ENCODE results near the gene KNCN.

Gene KNCN

DNA sequence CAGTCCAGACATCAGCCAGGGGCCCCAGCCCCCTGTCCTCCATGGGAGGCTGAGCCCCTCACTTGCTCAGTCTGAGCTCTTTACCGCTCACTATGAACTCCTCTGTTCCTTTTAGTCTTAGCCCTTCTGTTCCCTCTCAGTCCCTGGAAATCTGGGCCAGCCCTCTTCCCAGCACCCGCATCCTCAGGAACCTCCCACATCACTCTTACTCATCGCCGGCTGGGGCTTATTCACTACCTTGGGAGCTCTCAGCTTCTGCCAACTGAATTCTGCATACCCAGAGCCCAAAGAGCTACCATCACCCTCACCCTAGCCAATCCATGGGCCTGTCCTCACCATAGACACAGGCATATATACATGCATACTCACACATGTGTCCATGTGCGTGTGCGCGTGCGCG is 11.5 kb downstream of the KNCN start:
- DNase-seq = no peak

DNA sequence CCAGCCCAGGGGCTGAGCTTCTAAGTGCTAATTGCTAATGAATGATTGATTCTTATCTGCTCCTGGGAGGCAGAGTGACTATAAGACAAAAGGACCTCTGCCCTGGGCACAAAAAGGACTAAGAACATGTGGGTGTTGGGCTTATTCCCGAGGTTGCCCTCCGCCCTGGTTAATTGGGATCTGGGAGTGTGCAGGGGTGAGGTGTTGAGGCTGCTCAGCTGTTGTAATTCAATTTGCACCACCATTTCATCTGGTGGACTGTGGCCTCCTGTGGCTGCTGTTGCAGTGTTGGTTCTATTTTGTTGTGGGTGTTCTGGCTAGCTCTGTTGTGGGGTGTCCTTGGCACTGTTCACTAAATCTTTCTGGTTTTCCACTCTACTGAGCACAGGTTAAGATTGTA is 13.3 kb downstream of the KNCN start:
- DNase-seq = no peak

DNA sequence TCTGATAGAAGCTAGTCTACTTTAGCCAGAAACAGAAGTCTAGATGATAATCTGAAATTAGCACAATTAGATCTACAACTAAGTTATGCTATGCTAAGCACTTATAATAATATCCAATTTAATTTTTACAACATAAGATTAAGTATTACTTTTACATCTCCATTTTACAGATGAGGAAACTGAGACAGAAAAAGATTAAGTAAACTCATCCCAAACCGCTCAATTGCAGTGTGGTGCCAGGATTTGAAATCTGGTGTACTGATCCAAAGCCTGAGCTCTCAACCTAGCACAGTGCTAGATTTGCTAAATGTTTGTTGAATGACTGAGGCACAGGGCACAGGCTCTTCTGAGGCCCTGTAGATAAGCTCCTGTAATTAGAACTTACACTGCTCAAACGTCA is 13.8 kb downstream of the KNCN start:
- no peak for DNase-seq

DNA sequence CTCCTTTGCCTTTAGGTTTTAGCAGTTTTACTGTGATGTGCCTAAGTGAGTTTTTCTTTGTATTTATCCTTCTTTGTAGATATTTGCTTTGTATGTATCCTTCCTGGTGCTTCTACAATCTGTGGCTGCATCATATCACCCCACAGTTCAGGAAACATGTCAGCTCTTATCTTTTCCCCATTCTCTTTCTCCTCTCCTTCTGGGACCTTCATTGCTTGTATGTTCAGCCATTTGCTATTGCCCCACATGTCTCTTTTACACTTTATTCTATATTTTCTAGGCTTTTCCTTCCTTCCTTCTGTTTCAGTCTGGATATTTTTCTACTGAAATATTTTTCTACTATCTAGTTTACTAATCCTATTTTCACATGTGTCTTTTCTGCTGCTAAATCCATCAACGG is 14.9 kb downstream of the KNCN start:
- no peak for DNase-seq

DNA sequence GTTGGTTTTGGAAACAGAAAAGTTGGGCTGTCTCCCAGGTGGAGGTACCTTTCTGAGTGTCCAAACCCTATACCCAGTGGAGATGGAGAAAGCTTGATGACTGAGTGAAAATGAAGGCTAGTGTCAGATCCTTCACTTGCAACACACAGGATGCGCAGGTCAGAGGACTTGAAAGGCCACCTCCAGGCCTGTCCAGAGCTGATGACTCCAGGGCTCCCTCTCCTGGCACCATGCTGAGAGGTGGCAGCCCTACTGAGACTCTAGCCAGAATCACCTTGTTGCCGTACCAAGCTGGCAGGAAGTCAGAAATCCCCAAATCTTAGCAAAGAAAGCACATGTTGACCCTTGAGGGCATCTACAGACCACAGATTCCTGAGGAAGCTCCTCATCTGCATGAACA is 16.4 kb downstream of the KNCN start:
- peak; percentile 69 for DNase-seq

DNA sequence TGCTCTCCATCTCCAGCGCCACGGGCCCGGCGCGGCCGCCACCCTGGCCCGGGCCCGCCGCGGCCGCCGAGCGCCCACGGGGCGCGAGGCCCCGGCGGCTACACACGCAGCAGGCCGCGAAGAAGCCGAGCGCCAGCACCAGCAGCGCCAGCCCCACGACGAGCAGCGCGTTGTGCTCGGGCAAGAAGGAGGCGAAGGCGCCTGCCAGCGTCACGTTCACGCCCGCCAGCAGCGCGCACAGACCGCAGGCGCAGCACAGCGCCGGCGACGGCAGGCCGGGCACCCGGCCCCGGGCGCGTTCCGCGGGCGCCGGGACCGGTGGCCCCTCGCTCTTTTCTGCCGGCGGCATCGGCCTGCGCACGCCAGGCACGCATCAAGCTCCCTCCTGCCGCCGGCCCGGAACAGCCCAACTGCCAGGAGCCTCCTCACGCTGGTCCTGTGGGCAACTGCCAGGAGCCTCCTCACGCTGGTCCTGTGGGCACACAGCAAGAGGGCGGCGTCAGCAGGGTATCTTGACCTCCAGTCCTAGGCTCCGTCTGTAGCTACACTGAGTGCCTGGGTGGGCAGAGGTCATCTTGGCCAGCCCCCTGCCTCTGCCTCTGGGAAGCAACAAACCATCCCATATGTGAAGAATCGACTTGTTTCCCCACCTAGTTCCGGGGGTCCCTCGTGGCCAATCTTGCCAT is 18.1 kb downstream of the KNCN start:
- peak; percentile 48 for DNase-seq

DNA sequence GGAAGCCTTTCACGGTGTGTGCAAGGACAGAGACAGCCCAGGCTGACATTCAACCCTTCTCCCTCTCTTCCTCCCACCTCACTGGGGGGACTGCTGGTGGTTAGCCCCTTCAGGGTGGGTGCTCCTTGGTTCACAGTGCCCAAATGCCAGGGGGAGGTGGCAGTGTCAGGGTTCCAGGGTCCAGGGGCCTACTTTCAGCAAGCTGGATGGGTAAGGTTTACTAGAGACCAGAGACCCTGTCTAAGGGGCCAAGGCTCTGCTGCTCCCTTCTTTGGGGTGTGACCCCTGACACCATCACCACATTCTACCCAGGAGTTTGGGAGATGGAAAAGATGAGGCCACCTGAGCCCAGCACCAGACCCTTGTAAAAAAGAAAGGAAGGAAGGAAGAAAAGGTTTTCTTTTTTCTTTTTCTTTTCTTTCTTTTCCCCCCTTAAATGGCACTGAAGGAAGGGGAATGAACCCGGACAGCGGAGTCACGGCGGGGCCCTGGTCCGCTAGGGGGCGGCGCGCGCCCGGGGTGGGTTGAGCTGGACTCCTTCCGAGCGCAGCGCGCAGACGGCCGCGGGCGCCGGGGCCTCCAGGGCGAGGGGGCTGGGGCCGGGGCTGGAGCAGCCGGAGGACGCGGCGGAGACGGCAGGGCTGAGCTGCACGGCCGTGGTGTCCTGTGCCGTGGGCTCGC is 18.8 kb downstream of the KNCN start:
- DNase-seq = peak; percentile 74

DNA sequence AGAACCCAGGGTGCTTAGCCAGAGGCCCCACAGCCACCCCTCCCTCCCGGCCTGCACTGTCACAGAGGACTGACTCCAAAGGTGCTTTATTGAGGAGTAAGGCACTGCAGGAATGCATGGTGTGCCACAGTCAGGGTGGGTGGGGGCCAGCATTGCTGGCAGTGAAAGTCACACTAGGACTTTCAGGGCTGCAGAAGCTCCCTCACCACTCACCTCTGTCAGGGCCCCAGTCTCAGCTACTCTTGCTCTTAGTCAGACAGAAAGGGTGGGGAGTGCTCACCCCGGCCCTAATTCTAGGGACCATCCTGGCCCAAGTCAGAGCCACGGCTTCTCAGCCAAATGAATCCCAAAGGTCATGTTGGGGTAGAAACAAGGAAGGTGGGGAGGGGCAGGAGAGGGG is 19.4 kb downstream of the KNCN start:
- DNase-seq = no peak

DNA sequence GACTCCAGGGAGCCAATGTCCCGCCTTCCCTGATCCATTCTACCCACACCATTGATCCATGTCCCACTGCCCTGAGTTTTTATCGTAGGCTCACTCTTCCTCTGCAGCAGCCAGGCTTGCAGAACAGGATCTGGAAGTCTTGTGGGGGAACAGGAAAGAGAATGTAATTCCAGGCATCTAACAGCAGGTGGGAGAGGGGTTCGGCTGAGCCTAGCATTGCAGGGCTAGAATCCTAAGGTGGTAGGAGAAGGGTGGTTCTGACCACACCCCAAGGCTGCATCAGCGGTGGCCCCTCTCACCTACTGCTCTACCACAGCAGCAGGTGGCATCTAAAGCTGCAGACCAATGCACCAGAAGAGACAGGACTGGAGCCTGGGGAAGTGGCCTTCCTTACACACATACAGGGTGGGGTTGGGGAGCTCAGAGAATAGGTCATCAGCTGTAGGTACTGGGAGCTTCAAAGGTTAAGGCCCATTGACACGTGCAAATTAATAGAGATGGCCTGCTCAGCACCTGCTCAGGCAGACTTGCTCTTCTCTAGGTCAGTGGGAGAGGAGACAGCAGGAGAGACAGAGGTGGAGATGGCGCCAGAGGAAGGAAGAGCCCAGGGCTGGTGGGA is 20.5 kb downstream of the KNCN start:
- DNase-seq = no peak

DNA sequence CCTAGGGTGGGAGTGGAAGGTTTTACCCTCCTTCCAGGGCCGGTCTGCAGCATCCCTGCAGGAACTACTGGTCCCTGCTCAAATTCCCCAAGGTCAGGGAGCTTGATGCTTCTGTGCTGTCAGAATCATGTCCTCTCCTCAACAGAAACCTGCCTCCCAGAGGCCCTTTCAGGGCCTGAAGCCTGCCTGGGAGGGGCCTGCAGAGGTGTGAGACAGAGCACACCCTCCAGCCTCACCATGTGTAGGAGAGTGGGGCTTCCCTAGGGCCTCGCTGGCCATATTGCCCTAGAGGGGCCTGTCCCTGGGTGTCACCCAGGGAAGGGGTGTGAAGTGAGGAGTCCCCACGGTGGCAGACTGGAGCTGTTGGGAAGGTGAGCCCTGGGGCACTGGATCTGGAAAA is 21.1 kb downstream of the KNCN start:
- DNase-seq = no peak

DNA sequence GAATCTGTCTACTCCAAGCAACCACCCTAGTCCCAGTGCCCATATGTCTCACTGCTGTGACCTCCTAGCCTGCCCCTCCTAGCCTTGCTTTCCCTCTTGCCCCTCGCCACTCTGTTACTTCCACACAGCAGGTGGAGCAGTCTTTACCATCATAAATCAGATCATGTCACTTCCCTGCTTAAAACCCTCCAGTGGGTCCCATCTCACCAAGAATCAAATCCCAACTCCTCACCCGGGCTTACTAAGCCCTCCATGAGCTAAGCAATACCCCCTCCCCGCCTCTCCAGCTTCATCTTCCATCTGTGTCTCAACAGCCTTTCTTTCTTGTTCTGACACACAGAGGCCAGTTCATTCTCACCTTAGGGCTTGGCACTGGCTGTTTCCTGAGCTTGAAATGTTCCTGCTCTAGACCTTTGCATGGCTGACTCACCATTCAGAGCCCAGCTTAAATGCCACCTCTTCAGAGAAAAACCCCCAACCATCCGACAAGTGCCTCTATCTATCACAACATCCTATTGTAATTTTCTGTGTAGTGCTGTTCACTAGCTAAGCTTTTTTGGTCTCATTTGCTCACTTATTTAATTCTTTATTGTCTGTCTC is 22.3 kb downstream of the KNCN start:
- DNase-seq = no peak

DNA sequence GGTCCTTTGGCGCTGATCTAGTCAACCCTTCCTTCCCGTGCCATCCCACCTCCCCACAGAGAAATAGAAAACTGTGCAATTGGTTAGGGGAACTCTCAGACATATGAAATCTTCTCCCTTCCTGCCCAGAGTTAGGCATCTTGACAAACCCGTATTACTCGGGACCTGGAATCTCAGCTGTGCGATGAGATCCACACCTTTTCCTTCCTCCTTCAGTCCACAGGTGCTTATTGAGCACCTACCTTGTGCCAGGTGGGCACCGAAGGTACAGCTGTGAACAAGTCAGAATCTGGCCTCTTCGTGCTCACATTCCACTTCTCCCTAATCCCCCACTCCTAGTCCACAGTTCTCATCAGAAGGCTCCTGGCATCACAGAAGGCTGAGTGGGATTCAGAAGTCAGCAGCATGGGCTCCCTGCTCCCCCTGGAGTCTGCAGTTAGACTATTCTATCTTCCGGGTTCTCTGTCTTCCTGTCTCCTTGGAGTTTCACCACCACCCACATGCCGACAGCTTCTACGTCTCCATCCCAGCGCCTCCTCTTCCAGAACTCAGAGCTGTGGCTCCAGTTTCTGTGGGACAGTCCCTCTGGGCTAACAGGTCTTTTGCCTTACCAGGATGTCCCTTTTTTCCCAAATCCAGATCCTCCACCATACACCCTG is 23.0 kb downstream of the KNCN start:
- peak; percentile 40 for DNase-seq

DNA sequence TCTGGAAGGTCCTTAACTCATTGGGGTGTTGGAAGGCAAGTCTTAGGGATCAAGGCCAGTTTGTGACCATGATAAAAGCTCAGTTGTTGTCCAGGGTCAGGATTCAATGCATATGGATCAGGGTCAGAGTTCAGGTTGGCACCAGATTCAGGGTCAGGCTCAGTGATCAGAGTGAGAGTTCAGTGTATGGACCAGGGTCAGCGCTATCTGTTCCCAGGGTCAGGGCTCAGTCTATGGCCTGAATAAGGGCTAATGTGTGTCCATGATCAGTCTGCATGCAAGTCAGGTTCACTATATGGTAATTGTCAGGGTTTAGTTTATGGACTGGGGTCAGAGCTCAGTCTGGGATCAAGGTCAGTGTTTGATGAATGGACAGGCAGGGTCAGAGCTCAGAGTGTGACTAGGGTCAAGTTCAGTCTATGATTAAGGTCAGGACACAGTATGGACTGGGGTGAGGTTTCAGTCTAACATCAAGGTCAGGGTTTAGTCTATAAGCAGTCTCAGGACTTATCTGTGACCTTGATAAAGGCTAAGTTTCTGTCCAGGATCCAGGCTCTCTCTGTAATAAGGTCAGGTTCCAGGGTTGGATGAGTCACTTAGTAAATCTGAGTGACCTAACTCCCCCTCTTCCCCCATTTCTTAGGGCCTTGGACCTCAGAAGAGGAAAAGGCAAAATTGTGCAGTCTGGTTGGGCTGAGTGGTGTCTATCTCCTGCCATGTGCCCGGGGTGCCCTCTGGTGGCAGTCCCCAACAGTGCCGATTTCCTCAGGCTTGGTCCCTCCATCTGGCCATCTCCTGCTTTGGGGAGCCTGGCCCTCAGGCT is 23.8 kb downstream of the KNCN start:
- peak; percentile 89 for DNase-seq

DNA sequence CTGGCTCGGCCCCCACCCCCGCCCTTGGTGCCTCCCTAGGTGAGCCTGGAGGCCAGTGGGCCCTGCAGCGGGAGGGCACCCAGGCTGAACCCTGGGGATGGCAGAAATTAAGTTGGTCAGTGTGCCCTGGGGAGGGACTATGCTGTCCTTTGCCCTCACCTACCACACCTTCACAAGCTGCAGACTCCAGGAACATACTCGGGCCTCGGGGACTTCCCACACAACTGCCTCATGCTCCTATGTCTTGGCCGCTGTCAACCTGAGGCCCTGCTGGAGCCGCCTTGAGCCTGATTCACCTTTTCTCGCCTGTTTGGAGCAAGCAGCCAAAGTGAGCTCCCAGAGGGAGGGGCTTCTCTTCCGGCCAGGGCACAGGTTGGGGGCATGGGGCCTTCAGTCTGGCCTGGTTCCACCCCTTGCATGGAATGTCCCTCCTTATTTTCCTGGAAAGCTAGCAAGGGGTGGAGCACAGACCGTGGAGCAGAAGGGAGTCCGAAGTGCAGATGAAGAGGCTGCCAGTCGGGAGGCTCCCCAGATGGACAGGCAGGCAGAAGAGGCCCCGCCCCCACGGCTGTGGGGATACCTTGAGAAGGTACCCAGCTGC is 24.7 kb downstream of the KNCN start:
- DNase-seq = no peak

DNA sequence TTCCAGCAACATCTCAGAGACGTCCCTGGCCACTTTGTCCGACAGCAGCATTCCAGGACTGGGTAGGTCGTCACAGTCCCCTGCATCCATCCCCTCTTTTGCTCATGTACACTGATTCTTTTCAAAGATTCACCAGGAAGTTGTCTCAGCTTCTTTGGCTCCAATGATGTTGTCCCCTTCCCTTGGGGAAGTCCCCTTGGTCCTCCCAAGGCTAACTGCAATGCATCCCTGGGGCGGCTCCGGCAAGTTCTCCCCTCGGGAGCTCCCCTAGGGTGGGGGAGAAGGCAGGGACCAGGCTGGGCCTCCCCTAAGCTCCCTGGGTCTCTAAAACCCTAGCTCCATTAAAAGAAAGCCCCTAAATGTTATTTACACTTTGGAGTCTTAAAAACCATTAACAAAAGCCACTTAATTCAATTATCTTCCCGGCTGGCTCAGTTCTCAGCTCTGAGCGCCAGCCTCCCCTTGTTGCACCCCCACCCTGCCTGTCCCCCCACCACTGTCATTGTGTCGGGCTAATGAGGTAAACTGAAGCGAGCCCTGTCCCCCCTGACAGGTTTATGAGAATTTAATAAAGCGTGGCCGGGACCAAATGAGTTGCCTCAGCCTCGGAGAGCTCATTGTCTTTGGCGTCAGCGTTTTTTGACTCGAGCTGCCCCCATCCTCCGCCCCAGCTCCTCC is 25.3 kb downstream of the KNCN start:
- DNase-seq = no peak

DNA sequence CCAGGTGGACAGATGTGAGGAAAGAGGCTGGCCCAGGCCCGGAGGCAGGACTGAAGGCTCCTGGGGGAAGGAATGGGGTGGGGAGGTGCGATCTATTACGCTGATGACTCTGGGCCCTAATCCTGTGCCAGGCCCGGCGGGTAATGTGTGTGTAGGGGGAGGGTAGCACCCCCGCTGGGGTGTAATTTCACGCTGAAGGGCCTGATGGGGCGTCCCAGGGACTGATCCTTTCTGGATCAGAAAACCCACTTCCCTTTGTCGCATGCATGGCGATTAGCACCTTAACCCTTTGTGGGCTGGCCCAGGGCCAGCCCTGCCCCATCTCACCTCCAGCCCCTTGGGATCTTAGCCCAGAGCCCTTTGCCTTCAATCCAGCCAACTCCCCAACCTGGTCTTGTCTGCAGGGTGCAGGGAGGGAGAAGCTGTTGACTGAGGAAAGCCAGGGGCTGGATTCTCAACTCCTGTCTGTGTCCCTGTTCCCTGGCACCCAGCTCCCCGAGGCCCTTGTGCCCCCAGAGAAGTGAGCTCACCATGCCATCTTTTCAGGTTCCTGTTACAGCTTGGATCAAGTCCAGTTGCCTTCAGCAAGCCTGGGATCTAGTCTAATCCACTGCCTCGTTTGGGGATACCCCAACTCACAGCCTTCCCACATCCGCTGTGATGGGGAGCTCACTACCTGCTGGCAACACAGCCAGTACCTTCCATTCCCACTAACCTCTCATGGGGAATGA is 26.0 kb downstream of the KNCN start:
- DNase-seq = peak; percentile 27

DNA sequence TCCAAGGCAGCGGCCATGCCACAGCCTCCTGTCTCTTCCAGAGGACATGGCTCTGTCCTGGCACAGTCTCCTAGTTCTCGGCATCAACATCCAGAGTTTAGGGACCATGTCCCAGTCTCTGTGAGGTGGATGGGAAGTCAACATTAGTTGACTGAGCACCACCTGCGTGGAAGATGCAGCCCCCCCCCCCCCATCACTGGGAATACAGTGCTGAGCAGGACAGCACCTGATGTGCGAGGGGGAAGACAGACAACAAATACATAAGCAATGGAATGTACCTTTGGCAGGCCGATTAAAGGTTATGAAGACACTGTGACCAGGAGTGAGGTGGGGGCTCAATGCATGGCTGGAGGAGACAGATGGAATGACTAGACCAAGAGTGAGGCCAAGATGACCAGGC is 26.6 kb downstream of the KNCN start:
- no peak for DNase-seq

DNA sequence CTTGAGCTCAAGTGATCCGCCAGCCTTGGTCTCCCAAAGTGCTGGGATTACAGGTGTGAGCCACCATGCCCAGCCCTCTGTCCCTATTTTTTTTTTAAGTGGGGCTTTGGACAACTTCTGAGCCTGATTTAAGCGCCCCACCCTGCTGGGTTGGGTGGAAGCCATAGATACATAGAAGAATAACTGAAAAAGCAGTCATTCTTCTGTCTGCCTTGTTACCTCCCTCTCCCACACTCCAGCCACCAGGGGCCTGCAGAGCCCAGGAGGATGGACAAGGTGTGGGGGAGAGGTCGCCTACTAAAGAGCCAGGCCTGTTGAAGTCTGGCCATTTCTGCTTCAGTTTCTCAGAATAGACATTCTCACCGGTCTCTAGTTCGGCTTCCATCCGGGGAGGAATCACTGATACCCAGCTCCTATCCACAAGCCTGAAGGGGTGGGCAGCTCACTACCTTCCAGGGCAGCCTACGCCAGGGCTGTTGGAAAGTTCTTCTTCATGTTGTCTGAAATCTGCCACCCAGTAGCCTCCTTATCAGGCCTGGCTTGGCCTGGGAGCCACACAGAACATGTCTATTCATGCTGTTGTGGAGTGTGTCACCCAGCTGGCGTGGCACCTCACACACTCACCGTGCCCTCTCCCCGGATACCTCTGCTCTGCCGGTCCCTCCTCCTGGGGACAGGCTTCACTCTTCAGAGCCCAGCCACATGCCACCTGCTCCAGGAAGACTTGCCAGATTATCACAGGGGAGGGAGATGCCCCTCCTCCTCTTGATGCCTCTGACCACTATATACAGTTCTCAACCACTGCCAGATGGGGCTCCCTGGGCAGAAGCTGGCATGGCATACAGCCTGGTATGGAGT is 27.7 kb downstream of the KNCN start:
- DNase-seq = peak; percentile 36

DNA sequence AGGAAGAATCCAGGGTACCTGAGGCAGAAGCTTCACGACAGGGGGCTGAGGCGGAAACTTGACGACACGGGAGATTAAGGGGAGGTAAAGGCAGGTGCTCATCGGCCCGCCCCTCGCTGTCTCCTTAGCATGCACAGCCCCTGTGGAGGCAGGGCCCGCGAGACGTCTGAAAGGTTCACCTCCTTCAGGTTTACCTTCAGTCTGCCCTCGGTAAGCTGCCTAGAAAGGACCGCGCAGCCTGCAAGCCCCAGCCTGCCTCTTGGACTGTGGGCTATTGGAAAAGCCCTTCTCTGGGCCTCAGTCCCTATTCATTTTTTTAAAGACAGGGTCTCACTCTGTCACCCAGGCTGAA is 28.5 kb downstream of the KNCN start:
- DNase-seq = no peak

Measured in OCI-M1 (cell line).